Ascending aorta (tissue), 2 donors: ENCODE measurements around the gene GYS1. TPM values are rescaled to one million over a fixed set of nuclear protein-coding genes. Genes with fewer than 3 reads are reported as not detected.
"Not testable (repeated sequence)": the region's sequence is repeated elsewhere in the genome, so short reads cannot be mapped to it uniquely, and the experiment has no call there.

Experiments used
- DNase-seq, 2 donors: peaks; one replicate each; pipeline ENCODE4 v3.0.0-alpha.2; 2019; ENCODE audit warnings: low spot score in 2 of 2
- H3K27ac ChIP-seq, 2 donors: fragments of 200-600 bp; sonication (generic); one replicate each; pipeline ENCODE4 v1.5.1; 2016 to 2017; ENCODE audit warnings: mild to moderate bottlenecking in 1 of 2
- H3K27me3 ChIP-seq: fragments of 200-600 bp; sonication (generic); one replicate; pipeline ENCODE4 v1.5.1; 2017
- H3K36me3 ChIP-seq, 2 donors: fragments of 200-600 bp; sonication (generic); one replicate each; pipeline ENCODE4 v1.5.1; 2016
- H3K4me1 ChIP-seq, 2 donors: fragments of 200-600 bp; sonication (generic); one replicate each; pipeline ENCODE4 v1.5.1; 2016 to 2017; ENCODE audit warnings: mild to moderate bottlenecking in 1 of 2
- H3K4me3 ChIP-seq, 2 donors: fragments of 200-600 bp; sonication (generic); one replicate each; pipeline ENCODE4 v1.5.1; 2016 to 2017; ENCODE audit warnings: mild to moderate bottlenecking in 1 of 2
- H3K9me3 ChIP-seq, 2 donors: fragments of 200-600 bp; sonication (generic); one replicate each; pipeline ENCODE4 v1.5.1; 2016
- CTCF ChIP-seq, 3 experiments: fragments of 200-600 bp in 2 of 3; fragments of 450-650 bp in 1 of 3; sonication (generic) in 2 of 3; IDR thresholded peaks; one replicate each; pipeline ENCODE4 v1.5.1; 2016 to 2019; ENCODE audit warnings: antibody characterized with exemption in 3 of 3, mild to moderate bottlenecking in 1 of 3, moderate library complexity in 1 of 3
- intact Hi-C: fragments of 100-400 bp; cut with DNase I; formaldehyde crosslinking; loops from one replicate; pipeline ENCODE4 v1.15.1; 2023
- total RNA-seq: library from RNA; depleted of rRNA; stranded (reverse); fragments of >200 nt; gene quantifications from one replicate; pipeline ENCODE4 v1.1.0, GENCODE V29; 2016

Gene GYS1
- total RNA-seq, 1 donor from 2014 or later: 21.8 TPM

GRCh38 chr19:49031642-49032301 is 38.7 kb upstream of the GYS1 start, which contains the start of gene CGB2:
Gene CGB2, plus strand, starts transcription at chr19:49031890. Its CDS starts 206 bp downstream, at chr19:49032096.
- H3K9me3 ChIP-seq, H3K27me3 ChIP-seq, H3K4me3 ChIP-seq, intact Hi-C loops, H3K36me3 ChIP-seq, H3K27ac ChIP-seq, DNase-seq, H3K4me1 ChIP-seq: not testable (repeated sequence)
- peak in 2 of 3 experiments; percentile 8 to 20 for TF ChIP-seq CTCF (IDR thresholded peaks at IDR 0.05)

GRCh38 chr19:49030323-49030722 is 37.2 kb upstream of the GYS1 start:
- H3K27me3 ChIP-seq, H3K4me1 ChIP-seq, H3K27ac ChIP-seq, H3K9me3 ChIP-seq, H3K4me3 ChIP-seq, DNase-seq, H3K36me3 ChIP-seq, intact Hi-C loops: not testable (repeated sequence)

GRCh38 chr19:49029749-49030148 is 36.6 kb upstream of the GYS1 start:
- H3K27me3 ChIP-seq, DNase-seq, H3K4me1 ChIP-seq, H3K4me3 ChIP-seq, intact Hi-C loops, H3K9me3 ChIP-seq, H3K27ac ChIP-seq, H3K36me3 ChIP-seq: not testable (repeated sequence)

- H3K27ac ChIP-seq, H3K4me3 ChIP-seq, H3K9me3 ChIP-seq, H3K27me3 ChIP-seq, H3K4me1 ChIP-seq, DNase-seq, intact Hi-C loops, H3K36me3 ChIP-seq: not testable (repeated sequence)
These were observed 35.6 kb upstream of the GYS1 start for GRCh38 chr19:49028686-49029085.

- H3K27ac ChIP-seq, H3K36me3 ChIP-seq, H3K4me3 ChIP-seq, H3K9me3 ChIP-seq, intact Hi-C loops, DNase-seq, H3K4me1 ChIP-seq, H3K27me3 ChIP-seq: not testable (repeated sequence)
These were observed 32.5 kb upstream of the GYS1 start for GRCh38 chr19:49025599-49025998.

GRCh38 chr19:49025088-49025487 is 32.0 kb upstream of the GYS1 start:
- DNase-seq, H3K27me3 ChIP-seq, H3K9me3 ChIP-seq, H3K4me3 ChIP-seq, H3K4me1 ChIP-seq, H3K36me3 ChIP-seq, H3K27ac ChIP-seq, intact Hi-C loops: not testable (repeated sequence)

GRCh38 chr19:49024233-49024632 is 31.1 kb upstream of the GYS1 start, which contains the start of gene CGB3:
Gene CGB3, minus strand, starts transcription at chr19:49024333. Its CDS starts 362 bp downstream, at chr19:49023971.
- H3K27me3 ChIP-seq, H3K27ac ChIP-seq, H3K4me1 ChIP-seq, intact Hi-C loops, H3K9me3 ChIP-seq, DNase-seq, H3K4me3 ChIP-seq, H3K36me3 ChIP-seq: not testable (repeated sequence)

GRCh38 chr19:49022116-49022515 is 29.0 kb upstream of the GYS1 start:
- intact Hi-C loops: no loop called here
- TF ChIP-seq CTCF (IDR thresholded peaks at IDR 0.05): no peak
- peaks cover 8 to 18% of the 10 kb centered on the region in 2 donors for H3K4me1 ChIP-seq
- no peaks in the 10 kb centered on the region for H3K9me3 ChIP-seq
- no peaks in the 10 kb centered on the region for H3K36me3 ChIP-seq
- no peak overlapping the region for H3K4me3 ChIP-seq
- peaks cover 9% of the 10 kb centered on the region for H3K27me3 ChIP-seq
- H3K27ac ChIP-seq: no peak overlapping the region
- DNase-seq: no peak
